Retinal pigment epithelial cell (primary cell): Measurements from ENCODE around the gene KRTAP5-7.
"Not testable (repeated sequence)": the region's sequence is repeated elsewhere in the genome, so short reads cannot be mapped to it uniquely, and the experiment has no call there.

Experiments
- DNase-seq: peaks from one replicate; pipeline ENCODE4 v3.0.0-alpha.2; 2010; ENCODE audit warnings: low read depth
- H3K4me3 ChIP-seq: 2 replicates; pipeline ENCODE4 v1.5.1; 2011; ENCODE audit warnings: mild to moderate bottlenecking, low read length, control low read depth, moderate library complexity
- CTCF ChIP-seq: conservative IDR thresholded peaks from 2 replicates; pipeline ENCODE4 v1.5.1; 2011; ENCODE audit warnings: low read depth, low read length, control low read depth, inconsistent platforms

Gene KRTAP5-7

GRCh38 chr11:71575723-71576424 is 48.8 kb downstream of the KRTAP5-7 start:
- no peak for TF ChIP-seq CTCF
- no peak overlapping the region for H3K4me3 ChIP-seq
- DNase-seq: no peak

- not testable (repeated sequence) for H3K4me3 ChIP-seq
Observed at GRCh38 chr11:71576688-71577465, 49.8 kb downstream of the KRTAP5-7 start.

DNA sequence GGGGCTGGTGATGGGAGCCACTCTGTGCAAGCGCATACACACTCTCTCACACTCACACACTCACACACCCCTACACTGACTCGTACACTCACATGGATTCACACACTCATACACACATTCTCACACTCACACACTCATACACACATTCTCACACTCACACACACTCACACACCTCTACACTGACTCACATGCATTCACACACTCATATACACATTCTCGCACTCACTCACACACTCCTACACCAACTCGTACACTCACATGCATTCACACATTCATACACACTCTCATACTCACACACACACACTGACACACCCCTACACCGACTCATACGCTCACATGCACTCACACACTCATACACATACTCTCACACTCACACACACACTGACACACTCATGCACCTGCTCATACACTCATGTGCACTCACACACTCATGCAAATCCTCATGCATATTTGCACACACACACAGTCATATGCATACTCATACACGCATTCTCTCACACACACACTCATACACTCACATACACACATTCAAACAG is 50.5 kb downstream of the KRTAP5-7 start:
- no peak overlapping the region for H3K4me3 ChIP-seq
- TF ChIP-seq CTCF: no peak
- DNase-seq: no peak

More at GRCh38 chr11:71576688-71577465, 49.8 kb downstream of the KRTAP5-7 start:
- not testable (repeated sequence) for DNase-seq
